Stimulated activated memory B cell treated with anti-CD40 and anti-IgM and Interleukin-4, amounts not matched to agents 10 μg/mL and 1 μg/mL and 100 μg/mL, for 72 hours (primary cell): ENCODE data around the gene RGS11.

Source experiments
- ATAC-seq: fragments of 150-1000 bp; cut with Tn5 transposase; 2 replicates; pipeline ENCODE4 v1.10.0; 2021
- H3K27ac Mint-ChIP-seq: one replicate; pipeline ENCODE4 v1.8.0; 2022; ENCODE audit warnings: mild to moderate bottlenecking, mixed read lengths
- H3K27me3 Mint-ChIP-seq: one replicate; pipeline ENCODE4 v1.8.0; 2022; ENCODE audit warnings: mixed read lengths
- H3K36me3 Mint-ChIP-seq: one replicate; pipeline ENCODE4 v1.8.0; 2022; ENCODE audit warnings: mixed read lengths
- H3K4me1 Mint-ChIP-seq: one replicate; pipeline ENCODE4 v1.8.0; 2022; ENCODE audit warnings: mixed read lengths
- H3K4me3 Mint-ChIP-seq: one replicate; pipeline ENCODE4 v1.8.0; 2022; ENCODE audit warnings: mild to moderate bottlenecking, moderate library complexity, mixed read lengths
- H3K9me3 Mint-ChIP-seq: one replicate; pipeline ENCODE4 v1.8.0; 2022; ENCODE audit warnings: mixed read lengths

The RGS11 gene

DNA sequence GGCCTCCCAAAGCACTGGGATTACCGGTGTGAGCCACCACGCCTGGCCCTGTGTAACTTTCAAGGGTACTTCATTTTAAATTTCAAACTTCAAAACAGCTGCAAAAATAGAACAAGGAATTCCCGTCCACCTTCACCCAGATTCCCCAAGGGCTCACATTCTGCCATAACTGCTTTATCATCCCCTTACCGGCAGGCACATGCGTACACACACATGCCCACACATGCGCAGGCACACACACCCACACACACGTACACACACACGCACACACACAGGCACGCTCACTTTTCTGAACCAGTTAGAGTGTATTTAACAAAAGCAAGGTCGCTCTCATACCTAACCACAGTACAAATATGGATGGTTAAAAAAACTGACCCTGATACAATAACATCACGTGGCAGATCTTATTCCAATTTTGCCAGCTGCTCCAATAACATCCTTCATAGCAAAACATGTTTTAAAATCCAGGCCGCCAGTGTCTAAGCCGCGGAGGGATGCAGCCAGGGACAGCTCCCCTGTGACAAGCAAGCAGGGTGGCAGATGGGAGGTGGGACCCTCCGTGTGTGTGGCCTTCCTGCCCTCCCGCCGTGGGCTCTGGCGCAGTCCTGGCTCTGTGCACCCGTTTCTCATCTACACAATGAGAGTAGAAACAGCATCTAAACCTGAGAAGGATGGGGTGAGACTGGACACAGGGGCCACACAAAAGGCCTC lies 30.3 kb upstream of the RGS11 start:
- Mint-ChIP-seq H3K27me3 (no peaks in the 10 kb centered on the region), H3K9me3 (no peaks in the 10 kb centered on the region), H3K4me1 (peaks cover 24% of the 10 kb centered on the region), H3K36me3 (peaks cover 63% of the 10 kb centered on the region), H3K4me3 (no peak overlapping the region), H3K27ac (no peak overlapping the region)
- ATAC-seq: no peak

DNA sequence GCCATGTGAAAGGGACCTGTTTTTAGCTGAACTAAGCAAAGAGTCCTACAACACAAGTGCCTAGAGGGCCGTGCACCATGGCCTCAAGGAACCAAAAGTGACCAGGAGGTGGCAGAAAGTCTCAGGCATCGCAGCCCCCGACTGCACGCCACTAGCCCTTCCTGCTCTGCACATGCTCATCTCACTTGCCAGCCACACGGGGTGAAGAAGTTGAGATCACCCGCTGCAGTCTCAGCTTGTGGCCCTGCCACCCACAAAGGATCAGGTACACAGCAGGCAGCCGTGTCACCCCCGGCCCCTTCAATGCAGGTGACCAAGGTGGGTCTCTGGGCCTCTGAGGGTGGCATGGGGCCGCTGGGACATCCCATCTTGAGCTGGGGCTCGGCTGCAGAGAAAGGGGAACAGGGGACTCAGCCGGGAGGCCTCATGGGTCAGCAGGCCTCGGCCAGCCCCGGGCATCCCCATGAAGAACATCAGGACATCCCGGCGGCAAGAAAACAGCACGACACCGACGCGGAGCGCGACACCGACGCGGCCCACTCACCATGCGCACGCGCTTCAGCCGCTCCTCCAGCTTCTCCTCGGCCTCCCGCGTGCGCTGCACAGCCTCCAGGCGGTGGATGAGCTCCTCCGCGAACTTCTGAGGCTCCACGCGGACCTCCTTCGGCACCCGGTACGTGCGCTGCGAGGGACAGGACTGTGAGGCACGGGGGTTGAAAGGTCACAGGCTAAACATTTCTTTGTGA lies 28.2 kb upstream of the RGS11 start:
- H3K9me3 Mint-ChIP-seq: no peaks in the 10 kb centered on the region
- H3K27ac Mint-ChIP-seq: no peak overlapping the region
- no peak overlapping the region for H3K4me3 Mint-ChIP-seq
- H3K4me1 Mint-ChIP-seq: peaks cover 16% of the 10 kb centered on the region
- no peak for ATAC-seq
- no peaks in the 10 kb centered on the region for H3K27me3 Mint-ChIP-seq
- peaks cover 47% of the 10 kb centered on the region for H3K36me3 Mint-ChIP-seq

DNA sequence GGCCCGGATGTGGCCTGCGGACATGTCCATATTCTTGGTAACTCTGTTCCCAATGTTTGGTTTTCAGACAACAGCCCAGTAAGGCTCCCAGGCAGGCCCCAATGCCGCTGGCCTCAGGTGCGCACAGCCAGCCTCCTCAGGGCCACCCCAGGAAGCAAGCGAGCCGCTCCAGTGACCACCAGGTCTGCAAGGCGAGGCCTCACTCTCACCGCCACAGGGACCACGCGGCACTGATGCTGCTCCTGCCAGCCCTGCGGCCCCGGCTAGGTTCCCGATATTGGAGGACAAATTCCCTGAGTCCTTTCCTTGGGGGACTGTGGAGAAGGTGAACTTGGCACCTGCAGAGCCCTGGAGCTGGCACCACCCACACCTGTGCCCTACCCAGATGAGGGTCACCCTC lies 26.2 kb upstream of the RGS11 start:
- Mint-ChIP-seq H3K27ac (no peak overlapping the region), H3K36me3 (peaks cover 44% of the 10 kb centered on the region), H3K4me1 (peaks cover 7% of the 10 kb centered on the region), H3K27me3 (no peaks in the 10 kb centered on the region), H3K4me3 (no peak overlapping the region), H3K9me3 (no peaks in the 10 kb centered on the region)
- ATAC-seq: no peak

DNA sequence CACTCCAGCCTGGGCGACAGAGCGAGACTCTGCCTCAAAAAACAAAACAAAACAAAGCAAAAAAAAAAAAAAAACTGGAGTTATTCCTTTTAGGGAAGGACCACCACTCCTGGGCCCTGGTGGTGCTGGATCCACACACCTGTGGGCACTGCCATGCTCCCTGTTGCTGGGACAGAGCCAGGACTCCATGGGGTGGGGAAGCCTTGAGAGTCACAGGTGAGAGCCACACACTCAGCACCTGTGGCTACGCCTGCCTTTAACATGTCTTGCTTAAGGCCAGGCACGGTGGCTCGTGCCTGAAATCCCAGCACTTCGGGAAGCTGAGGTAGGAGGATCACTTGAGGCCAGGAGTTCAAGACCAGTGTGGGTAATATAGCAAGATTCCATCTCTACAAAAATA lies 25.5 kb upstream of the RGS11 start:
- H3K36me3 Mint-ChIP-seq: peaks cover 41% of the 10 kb centered on the region

DNA sequence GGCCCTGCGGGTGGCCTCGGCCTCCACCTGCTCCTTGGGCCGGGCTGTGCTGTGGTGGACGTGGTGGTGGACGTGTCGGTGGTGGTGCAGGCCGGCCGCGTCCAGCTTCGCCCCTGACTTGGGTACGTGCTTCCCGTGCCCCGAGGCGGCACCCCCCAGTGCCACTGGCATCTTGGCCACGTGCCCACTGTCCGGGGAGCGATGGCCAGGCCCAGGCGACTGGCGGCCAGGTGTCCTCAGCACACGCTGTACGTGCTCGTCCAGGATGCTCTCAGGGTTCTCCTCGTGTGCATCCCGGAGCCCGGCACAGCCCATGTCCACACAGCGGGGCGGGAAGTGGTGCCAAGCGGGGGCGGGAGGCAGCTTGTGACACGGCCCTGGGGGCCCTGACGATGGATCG lies 22.1 kb upstream of the RGS11 start:
- Mint-ChIP-seq H3K4me1 (no peaks in the 10 kb centered on the region), H3K27me3 (no peaks in the 10 kb centered on the region), H3K4me3 (no peak overlapping the region), H3K36me3 (peaks cover 32% of the 10 kb centered on the region), H3K9me3 (no peaks in the 10 kb centered on the region), H3K27ac (no peak overlapping the region)
- ATAC-seq: no peak

More for the DNA sequence above, 25.5 kb upstream of the RGS11 start:
- no peak for ATAC-seq
- Mint-ChIP-seq H3K4me3 (no peak overlapping the region), H3K9me3 (no peaks in the 10 kb centered on the region), H3K4me1 (no peaks in the 10 kb centered on the region), H3K27ac (no peak overlapping the region), H3K27me3 (no peaks in the 10 kb centered on the region)

DNA sequence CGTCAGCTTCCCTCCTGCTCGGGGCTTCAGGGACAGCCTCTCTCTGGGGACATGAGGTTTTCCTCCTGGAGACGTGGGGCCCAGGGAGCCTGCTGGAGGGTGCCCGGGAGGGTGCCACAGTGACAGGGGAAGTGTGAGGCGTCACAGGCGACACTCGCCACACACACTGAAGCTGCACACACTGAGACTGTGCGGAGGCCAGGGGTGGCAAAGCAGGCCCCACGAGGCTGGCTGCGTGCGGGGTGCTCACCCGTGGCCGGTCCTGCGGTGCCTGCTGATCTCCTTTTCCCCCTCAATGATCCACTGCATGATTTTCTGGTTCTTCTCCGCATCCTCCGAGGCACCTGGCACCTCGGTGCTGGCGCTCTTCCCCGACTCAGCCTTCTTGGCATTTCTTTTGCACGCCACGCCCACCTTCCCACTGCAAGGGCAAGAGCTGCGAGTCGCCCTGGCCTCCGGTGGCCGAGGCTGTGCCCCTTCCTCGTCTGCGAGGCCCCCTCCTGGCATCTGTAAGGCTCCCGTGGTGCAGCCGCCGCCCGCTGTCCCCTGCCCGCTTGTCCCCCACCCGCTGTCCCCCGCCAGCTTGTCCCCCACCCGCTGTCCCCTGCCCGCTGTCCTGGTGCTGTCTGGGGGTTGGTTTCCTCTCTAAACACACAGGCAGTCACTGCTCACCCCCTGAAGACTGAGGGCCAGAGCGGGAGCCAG lies 21.2 kb upstream of the RGS11 start:
- no peaks in the 10 kb centered on the region for H3K27me3 Mint-ChIP-seq
- peaks cover 38% of the 10 kb centered on the region for H3K36me3 Mint-ChIP-seq
- no peaks in the 10 kb centered on the region for H3K9me3 Mint-ChIP-seq
- no peak overlapping the region for H3K27ac Mint-ChIP-seq
- no peak overlapping the region for H3K4me3 Mint-ChIP-seq
- H3K4me1 Mint-ChIP-seq: no peaks in the 10 kb centered on the region
- no peak for ATAC-seq

DNA sequence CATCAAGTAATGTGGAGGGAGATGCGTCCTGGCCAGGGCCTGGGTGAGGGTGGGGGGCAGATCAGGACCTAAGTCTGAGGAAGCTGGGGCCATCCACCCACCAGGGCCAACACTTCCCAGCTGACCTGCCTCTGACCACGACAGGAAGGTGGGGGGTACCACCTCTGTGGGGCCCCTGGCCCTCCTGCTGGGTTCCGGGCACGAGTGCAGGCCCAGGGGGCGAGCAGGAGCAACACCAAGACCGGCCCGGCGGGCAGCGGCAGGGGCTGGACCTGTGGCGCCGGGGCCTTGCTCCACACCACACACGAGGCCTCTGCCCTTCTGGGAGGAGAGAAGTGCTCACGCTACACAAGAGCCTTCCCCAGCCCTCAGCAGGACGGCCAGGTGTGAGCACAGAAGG lies 20.5 kb upstream of the RGS11 start:
- Mint-ChIP-seq H3K4me1 (no peaks in the 10 kb centered on the region), H3K36me3 (peaks cover 45% of the 10 kb centered on the region), H3K4me3 (no peak overlapping the region), H3K9me3 (no peaks in the 10 kb centered on the region), H3K27ac (no peak overlapping the region), H3K27me3 (no peaks in the 10 kb centered on the region)
- no peak for ATAC-seq

DNA sequence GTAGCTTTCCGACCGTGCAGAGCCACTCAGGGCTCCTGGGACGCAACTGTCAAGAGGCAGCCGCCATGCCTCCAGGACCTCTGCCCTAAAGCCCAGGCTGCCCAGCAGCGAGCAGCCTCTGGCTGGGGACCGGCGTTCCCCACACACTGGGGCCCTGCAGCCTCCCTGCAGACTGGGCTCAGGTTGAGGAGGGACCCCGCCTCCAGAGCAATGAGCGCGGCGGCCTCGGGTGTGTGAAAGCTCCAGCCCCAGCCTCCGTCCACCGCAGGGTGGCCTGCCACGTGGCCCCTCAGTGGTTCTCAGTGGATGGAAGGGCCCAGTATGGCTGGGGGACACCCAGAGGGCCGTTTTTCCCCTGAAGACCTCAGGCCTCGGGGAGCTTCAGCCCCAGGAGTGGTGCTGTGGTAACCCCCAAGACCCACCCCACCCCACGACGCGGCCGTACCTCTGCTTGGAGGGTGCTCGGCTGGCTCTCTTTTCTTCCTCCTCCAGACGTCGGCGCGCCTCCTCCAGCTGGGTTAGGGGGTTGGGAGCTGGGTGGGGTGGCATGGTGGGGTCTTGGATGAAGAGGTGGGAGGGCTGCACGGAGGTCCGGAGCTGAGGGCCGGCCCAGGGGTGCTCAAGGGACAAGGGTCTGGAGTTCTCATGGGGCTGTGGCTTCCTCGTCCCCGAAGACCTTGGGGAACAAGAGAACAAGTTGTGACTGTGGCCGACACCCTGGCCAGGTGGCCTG lies 17.5 kb upstream of the RGS11 start:
- Mint-ChIP-seq H3K4me3 (no peak overlapping the region), H3K9me3 (no peaks in the 10 kb centered on the region), H3K27ac (no peak overlapping the region), H3K27me3 (no peaks in the 10 kb centered on the region), H3K4me1 (no peaks in the 10 kb centered on the region), H3K36me3 (peaks cover 57% of the 10 kb centered on the region)
- no peak for ATAC-seq

DNA sequence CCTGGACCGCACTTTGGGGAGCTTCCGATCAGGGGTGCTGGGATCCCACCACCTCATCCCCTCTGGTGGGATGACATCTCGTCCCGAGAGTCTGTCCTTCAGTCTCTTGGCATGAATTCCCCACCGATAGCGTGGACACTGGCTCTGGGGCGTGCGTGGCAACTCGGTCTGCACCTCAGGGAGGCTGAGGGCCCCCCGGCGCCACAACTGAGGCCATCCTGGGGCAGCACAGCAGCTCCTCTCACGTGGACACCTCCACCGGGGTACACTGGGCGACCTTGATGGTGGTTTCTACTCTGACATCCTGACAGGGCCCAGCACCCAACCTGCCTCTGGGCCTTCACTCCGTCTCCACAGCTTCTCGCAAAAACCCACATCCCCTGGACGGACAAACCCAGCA lies 15.8 kb upstream of the RGS11 start:
- Mint-ChIP-seq H3K4me3 (no peak overlapping the region), H3K9me3 (no peaks in the 10 kb centered on the region), H3K36me3 (peaks cover 59% of the 10 kb centered on the region), H3K27me3 (no peaks in the 10 kb centered on the region), H3K27ac (no peak overlapping the region), H3K4me1 (no peaks in the 10 kb centered on the region)
- no peak for ATAC-seq

DNA sequence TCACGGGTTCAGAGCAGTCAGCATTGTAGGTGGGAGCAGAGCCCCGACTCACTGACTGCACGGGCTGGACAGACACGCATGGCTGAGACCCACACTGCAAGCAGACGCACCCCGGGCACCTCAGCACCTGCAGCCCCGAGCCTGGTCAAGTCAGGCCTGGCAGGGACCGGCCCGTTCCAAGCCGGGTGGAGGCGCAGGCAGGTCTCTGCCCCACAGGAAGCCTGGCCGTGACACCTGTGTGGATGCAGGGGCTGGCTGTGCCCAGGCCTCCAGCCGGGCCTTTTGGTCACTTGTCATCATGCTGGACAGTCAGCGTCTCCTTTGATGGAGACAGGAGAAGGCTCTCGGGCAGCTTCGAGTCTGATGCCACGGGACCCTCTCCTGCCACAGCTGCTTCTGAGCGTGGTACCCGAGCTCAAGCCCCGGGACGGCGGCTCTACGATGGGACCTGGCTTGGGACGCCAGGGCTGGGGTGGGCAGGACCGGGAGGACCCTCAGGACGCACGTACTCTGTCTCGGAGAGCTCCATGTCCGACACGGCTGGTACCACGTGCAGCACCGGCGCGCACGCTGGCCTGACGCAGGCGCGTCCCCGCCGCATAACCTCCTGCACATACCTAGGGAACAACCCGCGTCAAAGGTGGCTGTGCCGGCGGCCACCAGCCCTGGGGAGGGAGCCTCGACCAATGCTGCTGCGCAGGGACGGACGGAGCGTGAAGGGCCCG lies 15.1 kb upstream of the RGS11 start:
- Mint-ChIP-seq H3K9me3 (no peaks in the 10 kb centered on the region), H3K4me1 (no peaks in the 10 kb centered on the region), H3K27me3 (no peaks in the 10 kb centered on the region), H3K27ac (no peak overlapping the region), H3K4me3 (no peak overlapping the region), H3K36me3 (peaks cover 63% of the 10 kb centered on the region)
- ATAC-seq: no peak

DNA sequence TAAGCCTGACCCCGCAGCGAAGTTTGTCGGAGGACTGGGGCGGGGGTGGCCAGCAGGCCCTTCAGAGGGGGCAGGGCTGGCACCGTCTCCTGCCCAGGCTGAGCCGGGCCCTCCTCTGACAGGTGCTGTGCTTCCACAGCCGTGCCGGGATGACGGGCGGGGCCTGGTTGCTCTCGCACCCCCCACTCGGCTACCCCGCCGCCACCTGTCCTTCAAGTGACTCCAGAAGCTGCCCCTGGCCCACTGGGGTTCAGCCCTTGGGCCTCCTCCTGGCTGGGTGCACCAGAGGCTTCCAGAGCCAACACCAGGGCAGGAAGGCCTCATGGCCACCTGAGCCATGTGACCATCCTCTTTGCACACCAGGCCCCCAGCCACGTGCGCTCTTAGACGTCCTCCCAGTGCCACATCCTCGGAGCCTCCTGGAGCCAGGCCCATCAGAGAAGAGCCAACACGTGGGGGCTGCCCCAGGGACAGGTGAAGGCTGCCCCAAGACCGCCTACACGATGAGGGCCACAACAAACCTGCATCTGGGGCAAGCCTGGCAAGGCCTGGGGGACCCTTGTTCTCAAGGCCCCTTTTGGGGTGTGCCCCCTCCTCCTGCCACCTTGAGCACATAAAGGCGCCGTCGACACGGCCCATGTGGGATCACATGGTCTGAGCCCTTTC lies 14.4 kb upstream of the RGS11 start:
- Mint-ChIP-seq H3K4me3 (no peak overlapping the region), H3K4me1 (no peaks in the 10 kb centered on the region), H3K36me3 (peaks cover 63% of the 10 kb centered on the region), H3K27ac (no peak overlapping the region), H3K9me3 (no peaks in the 10 kb centered on the region), H3K27me3 (no peaks in the 10 kb centered on the region)
- ATAC-seq: no peak

DNA sequence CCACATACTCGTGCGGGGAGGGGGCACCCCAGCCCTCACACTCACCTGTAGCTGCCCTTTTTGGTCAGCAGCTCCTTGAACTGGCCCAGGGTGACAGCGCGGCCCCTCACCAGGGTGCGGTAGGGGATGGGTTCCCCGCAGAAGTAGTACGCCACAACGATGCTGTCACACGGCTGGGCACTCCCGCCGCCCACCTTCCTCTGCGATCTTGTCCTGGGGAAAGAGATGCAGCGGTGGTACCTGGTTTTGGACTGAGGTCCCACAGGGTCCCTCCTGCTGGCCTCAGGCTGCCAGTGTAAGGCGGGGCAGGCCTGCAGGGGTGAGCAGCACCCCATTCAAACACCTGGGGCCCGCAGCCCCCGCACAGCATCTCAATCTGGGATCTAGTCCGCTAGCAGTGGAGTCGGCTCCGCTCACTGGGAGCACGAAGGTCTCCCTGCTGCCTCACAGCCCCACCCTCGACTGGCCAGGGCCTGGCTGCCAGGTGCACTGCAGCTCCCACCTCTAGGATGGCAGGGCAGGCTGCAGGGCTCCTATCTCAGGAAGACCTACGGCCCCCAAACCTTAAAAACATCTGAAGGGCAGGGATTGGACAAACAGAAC lies 13.8 kb upstream of the RGS11 start:
- Mint-ChIP-seq H3K4me3 (no peak overlapping the region), H3K36me3 (peaks cover 63% of the 10 kb centered on the region), H3K27me3 (no peaks in the 10 kb centered on the region), H3K9me3 (no peaks in the 10 kb centered on the region), H3K27ac (no peak overlapping the region), H3K4me1 (no peaks in the 10 kb centered on the region)
- ATAC-seq: no peak

DNA sequence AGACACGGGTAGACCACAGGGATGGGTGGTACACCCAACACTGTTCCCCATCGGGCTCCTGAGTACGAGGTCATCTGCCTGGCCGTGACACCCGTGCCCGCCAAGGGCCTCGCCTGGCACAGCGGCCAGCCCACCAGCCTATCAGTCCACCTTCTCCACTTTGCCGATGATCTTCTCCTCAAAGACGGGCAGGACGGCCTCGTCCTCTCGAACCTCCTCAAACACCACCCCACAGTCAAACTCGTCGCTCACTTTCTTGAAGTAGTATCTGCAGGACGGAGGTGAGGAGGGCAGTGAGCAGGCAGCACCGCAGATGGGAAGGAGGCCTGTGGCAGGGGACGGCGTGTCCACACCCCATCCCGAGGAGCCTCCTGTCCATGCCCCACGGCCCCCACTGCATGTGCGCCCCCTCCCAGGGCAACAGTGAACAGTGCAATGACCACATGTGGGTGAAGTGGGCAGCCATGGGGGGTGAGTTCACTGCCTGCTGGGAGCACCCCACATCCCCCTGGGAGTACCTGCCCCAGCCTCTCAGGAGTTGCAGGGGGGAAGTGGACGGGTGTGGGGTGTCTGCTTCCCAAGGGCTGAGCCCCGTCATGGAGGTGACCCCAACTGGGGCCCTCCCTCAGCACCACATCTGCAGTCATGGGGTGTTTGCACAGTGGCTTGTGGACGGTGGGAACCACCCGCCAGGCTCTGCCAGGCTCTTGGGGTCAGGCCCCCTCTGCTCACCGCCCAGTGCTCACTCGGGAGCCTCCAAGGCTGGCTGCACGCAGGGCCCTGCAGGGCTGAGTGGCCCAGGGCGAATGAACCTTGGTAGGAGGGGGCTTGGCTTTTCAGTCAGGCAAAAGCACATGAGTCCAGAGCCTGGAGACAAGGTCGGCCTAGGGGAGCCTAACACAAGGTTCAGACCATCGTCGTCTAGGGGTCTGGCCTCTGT lies 12.5 kb upstream of the RGS11 start:
- H3K27me3 Mint-ChIP-seq: peaks cover under 1% of the 10 kb centered on the region
- H3K4me1 Mint-ChIP-seq: no peaks in the 10 kb centered on the region
- ATAC-seq: no peak
- H3K4me3 Mint-ChIP-seq: no peak overlapping the region
- no peak overlapping the region for H3K27ac Mint-ChIP-seq
- no peaks in the 10 kb centered on the region for H3K9me3 Mint-ChIP-seq
- H3K36me3 Mint-ChIP-seq: peaks cover 54% of the 10 kb centered on the region
